ENCODE results near the gene TRAPPC3L. TPM values are rescaled to one million over a fixed set of nuclear protein-coding genes. Genes with fewer than 3 reads are reported as not detected.

The TRAPPC3L gene
- total and polyA plus RNA-seq, 5 experiments from 2014 or later: not detected

Other genes starting within 250 kb of the TRAPPC3L start
- 1 to 10 TPM; 6.4 to 9.3 TPM for gene DSE, start 174.7 kb downstream of the TRAPPC3L start, total RNA-seq
- 1 to 10 TPM; 3.9 to 4.9 (median 4.0) TPM for gene DSE, start 174.7 kb downstream of the TRAPPC3L start, polyA plus RNA-seq
- gene CALHM6, start 84.3 kb downstream of the TRAPPC3L start, total RNA-seq: 1 to 10 TPM; 1.2 to 4.8 TPM
- gene CALHM6, start 84.3 kb downstream of the TRAPPC3L start, polyA plus RNA-seq: 10 to 100 TPM in 2 of 3 donors, 1 to 10 TPM in 1; 5.3 to 49.3 (median 13.5) TPM
- gene CALHM5, start 34.0 kb downstream of the TRAPPC3L start, total RNA-seq: not detected
- gene CALHM5, start 34.0 kb downstream of the TRAPPC3L start, polyA plus RNA-seq: not detected
- not detected for gene CALHM4, start 8.1 kb upstream of the TRAPPC3L start, total RNA-seq
- gene CALHM4, start 8.1 kb upstream of the TRAPPC3L start, polyA plus RNA-seq: not detected
- 10 to 100 TPM; 38.0 to 39.0 TPM for gene RWDD1, start 25.8 kb upstream of the TRAPPC3L start, total RNA-seq
- 10 to 100 TPM; 55.7 to 89.3 (median 69.7) TPM for gene RWDD1, start 25.8 kb upstream of the TRAPPC3L start, polyA plus RNA-seq
- 1 to 10 TPM; 1.1 to 1.3 TPM for gene RSPH4A, start 70.8 kb upstream of the TRAPPC3L start, total RNA-seq
- gene RSPH4A, start 70.8 kb upstream of the TRAPPC3L start, polyA plus RNA-seq: under 1 TPM in 1 of 3 donors, not detected in 2; 0.13 TPM
- gene ZUP1, start 123.1 kb upstream of the TRAPPC3L start, total RNA-seq: 10 to 100 TPM; 11.8 to 12.6 TPM
- 1 to 10 TPM; 2.4 to 4.5 (median 4.1) TPM for gene ZUP1, start 123.1 kb upstream of the TRAPPC3L start, polyA plus RNA-seq
- 10 to 100 TPM; 71.4 to 77.1 TPM for gene KPNA5, start 135.5 kb upstream of the TRAPPC3L start, total RNA-seq
- 10 to 100 TPM; 15.9 to 16.9 (median 15.9) TPM for gene KPNA5, start 135.5 kb upstream of the TRAPPC3L start, polyA plus RNA-seq
- not detected for gene FAM162B, start 220.0 kb upstream of the TRAPPC3L start, total RNA-seq
- gene FAM162B, start 220.0 kb upstream of the TRAPPC3L start, polyA plus RNA-seq: not detected